NCI-H1694 treated with DMSO at 0.1 percent for 48 hours (cell line): ENCODE measurements around the gene UTS2B.
A peak's percentile ranks its signal among the peaks of the same experiment; 100 is the strongest.

Experiments
- DNase-seq: peaks from one replicate; lab custom pipeline; 2025; lab: John Stamatoyannopoulos, UW

Gene UTS2B

DNA sequence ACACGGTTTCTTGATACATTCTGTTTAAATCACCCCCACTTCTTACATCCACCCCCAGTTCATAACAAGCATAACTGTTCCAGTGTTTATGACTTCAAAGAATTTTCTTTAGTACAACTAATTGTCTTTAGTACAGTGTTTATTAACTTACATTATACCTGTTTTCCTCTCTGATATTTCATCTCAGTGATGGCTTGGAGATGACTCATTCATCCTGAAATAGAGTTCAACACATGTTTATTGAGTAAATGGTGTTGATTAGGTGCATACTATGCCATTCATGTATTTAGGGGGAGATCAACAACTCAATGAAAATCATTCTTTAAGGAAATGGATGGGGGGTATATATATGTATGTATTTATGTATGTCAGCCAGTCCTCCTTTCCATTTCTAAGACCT is 21.7 kb upstream of the UTS2B start:
- DNase-seq = no peak

DNA sequence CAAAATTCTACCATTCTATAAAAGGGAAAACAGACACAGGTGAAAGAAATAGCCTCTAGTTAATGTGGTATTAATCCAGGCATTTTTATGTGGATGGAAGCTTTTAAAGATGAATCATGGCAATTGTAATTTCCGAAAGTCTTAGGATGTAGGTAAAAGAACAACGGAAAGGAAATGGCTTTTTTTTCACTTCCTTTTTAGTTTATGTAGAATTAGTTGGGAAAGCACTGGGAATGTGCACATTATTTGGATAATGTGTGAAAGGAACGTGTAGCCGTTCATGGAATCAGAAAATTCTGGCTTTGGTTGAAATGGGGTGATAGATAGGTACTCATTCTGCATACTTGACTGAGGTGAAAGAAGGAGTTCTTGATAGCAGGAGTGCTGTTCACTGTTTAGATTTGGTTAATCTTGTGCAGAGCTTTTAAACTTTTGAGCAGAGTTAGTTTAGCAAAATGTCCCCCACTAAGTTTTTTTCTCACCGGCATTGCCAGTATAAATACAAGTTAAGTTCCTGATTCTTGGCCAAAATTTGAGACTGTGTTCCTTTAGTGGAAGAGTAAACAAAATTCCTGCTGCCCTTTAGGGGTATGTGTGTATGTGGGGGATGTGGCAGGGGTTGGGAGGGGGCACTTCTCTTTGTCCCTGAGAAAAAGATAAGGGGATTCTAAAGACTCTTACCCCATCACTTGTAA is 20.2 kb upstream of the UTS2B start:
- DNase-seq = no peak

GRCh38 chr3:191348098-191348497 is 17.8 kb upstream of the UTS2B start:
- DNase-seq = no peak

DNA sequence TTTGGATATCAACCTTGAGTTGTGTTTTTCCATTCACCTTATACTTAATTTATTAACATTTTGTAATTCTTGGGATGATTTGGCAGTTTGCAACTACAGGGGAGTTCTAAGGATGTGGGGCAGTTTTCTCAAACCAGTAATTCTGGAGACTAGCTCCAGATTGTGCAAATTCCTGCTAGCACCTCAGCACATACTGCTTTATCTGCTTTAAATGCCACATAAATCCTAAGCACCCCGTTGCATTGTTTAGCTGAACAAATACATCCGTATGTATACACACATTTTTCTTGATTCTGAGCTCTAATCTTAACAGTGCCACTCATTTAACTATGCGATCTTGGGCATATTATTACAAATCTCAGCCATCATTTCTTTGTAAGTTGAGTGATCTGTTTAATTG is 16.9 kb upstream of the UTS2B start:
- DNase-seq = no peak

GRCh38 chr3:191345334-191345733 is 15.0 kb upstream of the UTS2B start:
- DNase-seq = no peak

GRCh38 chr3:191343913-191344312 is 13.6 kb upstream of the UTS2B start:
- no peak for DNase-seq

DNA sequence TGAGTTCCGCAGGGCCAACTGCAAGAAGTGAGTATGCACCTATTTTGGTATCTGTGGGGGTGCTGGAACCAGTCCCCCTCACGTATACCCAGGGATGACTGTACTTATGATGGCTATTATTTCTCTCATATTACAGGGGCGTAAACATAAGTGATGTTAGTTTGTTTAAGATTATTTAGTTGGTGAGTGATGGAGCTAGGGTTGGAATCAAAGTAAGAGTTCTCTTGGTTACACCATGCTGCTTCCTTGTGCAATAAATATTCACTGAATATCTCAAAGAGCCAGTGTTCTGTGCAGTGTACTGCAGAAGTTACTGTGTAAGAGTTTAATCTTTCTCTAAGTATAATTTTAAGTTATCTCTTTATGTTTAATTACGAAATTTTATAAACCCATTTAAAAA is 12.8 kb upstream of the UTS2B start:
- DNase-seq = no peak

GRCh38 chr3:191342411-191342810 is 12.1 kb upstream of the UTS2B start:
- DNase-seq = no peak

- DNase-seq = no peak
Measured at GRCh38 chr3:191342006-191342405, 11.7 kb upstream of the UTS2B start.

DNA sequence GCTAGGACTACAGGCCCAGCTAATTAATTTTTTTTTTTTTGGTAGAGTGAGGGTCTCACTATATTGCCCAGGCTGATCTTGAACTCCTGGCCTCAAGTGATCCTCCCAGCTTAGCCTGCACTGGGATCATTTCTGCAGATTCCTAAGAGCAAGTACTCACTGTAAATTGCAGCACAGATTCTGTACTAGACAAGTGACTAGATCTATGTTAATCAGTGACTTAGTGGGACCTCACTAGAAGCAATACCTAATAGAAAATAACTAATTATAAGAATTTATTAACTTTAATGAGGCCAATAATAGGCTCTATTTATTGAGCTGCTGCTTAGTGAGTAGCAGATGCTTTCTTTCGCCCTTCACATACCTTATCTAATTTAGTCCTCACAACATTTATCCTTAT is 10.6 kb upstream of the UTS2B start:
- no peak for DNase-seq

DNA sequence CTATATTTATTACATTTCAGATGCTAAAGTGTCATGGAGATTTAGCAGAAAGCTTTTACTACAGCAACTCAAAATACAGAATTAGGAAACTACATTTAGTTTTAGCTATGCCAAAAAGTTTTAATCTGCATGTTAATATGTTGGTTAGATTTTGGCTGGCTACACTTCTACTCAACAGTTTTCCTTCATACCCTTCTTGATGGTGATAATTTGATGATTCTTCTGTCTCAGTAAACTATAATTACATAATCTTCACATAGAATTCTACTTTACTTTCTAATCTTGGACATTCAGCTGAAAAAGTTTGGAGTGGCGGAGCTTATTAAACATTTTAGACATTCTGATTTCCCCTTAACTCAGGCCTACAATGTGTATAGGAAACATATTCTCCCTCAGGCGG is 10.0 kb upstream of the UTS2B start:
- no peak for DNase-seq

- DNase-seq = no peak
Measured at GRCh38 chr3:191339316-191339917, 9.1 kb upstream of the UTS2B start.

DNA sequence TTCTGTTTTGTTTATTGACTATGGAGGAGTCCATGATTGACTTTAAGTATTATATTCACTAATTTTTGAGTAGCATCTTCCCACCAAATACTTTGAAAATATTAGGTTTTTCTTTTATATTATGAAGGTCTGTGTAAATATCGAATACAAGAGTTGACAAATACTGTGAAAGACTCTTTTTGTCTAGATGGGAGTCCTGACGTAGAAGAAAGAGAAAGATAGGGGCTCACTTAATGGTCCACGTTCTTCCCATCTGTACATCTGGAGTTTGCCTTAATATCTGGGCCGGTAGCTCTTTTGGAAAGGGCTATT is 7.8 kb upstream of the UTS2B start:
- no peak for DNase-seq

DNA sequence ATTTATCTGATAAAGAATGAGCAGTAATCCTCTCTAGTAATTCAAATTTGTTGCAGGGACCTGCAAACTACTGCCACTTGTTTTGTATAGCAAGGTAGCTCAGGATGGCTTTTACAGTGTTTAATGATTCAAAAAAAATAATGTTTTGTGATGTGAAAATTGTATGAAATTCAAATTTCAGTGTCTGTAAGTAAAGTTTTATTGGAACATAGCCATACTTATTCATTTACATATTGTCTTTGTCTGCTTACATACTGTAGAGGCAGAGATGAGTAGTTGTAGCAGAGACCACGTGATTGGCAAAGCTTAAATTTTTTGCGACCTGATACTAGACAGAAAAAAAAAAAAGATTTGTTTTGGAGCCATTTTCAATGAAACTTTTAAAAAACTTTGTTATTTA is 6.5 kb upstream of the UTS2B start:
- no peak for DNase-seq

GRCh38 chr3:191334346-191334893 is 4.1 kb upstream of the UTS2B start:
- DNase-seq = no peak

DNA sequence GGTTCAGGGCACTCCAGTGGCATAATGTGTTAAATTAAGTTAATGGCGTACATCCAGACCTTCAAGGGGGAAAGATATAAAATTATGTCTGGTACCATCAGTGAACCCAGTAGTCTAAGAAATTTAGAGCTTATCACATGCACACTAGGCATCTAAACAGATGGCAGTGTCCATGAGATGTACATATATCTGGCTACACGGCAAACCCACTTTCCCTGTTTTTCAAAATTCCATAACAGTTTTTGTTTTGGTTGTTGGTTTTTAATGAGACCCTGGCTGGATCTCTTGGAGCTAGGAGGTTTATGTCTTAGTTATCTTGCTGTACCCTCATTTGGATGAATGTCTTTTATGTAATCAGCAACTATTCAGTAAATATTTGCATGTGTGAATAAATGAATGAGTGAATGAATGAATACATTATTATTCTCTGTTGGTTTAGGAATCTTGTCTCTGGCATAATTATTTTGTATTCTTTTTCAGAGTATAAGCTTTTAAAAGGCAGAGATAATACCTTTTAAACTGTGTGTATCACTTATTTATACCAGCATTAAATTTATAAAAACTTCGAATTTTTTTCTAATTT is 3.1 kb upstream of the UTS2B start:
- no peak for DNase-seq

DNA sequence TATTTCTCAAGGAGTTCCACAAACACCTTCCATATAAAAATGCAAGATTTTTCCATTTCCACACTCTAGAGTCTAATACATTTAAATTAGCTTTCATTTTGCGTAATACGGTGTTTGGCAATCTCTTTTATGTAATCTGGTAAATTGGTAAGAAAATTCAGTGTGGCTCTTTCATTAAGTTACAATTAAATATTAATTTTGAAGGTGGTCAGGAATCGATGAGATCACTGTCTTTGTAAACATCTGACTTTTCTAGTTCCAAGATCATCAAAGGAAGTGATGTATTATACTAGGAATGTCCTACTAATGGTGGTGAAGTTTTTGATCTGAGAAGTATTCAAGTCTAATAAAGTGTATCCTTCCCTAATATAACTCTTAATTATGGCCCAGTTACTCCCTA is 1.1 kb upstream of the UTS2B start:
- DNase-seq = no peak

DNA sequence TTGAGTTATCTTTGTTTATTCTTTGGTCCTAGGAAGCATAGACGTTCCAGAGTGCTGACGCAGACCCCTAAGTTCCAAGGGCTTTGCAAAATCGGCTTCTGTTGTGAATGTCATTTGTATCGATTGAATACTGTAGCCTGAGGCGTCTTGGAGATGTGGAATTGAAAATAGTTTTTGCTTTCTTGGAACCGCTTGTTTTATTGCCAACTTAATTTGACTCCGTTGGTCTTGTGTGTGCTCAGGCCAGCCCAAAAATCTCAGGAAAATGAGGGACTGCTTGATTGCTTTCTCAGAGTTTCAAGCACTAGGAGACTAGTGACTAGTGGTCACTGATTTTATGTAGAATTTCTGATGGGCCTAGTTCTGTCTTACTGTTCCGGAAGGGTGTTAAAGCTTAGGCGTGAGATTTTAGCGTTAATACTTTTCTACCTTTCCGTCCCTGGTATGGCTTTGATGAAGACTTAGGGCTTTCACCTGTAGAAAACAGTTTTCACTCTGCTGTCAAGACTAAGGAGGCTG is 263 bp upstream of the UTS2B start:
- DNase-seq = no peak

GRCh38 chr3:191328962-191329653 is 1.2 kb downstream of the UTS2B start, which contains the start of gene CCDC50:
Gene CCDC50 (plus strand): TSS chr3:191329394. CDS start chr3:191329675, 281 bp downstream.
- peak; percentile 35 for DNase-seq

DNA sequence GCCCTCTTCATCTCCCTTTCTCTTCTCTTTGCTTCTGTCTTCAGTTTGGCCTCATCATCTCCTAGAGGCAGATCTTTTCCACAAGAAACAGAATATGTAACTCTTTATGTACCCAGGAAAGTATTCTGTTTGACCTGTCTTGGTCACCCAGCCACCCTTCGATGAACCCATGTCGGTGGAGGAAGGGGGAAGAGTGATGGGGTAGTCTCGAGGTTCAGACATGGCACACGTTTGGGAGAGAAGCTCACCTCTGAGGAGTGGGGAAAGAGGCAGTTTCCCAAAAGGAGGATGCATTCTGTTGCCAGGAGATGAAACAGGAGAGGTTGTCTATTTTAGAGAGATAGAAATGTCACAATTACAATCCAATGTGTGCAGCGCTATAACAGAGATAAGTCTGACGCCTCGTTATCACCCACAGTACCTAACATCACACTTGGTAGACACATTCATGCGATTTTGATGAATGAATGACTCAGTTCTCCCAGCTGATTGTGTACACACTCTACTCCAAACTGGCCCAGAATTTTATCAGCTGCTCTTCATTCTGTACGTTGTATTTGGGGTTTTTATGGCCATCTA is 1.9 kb downstream of the UTS2B start:
- DNase-seq = no peak

DNA sequence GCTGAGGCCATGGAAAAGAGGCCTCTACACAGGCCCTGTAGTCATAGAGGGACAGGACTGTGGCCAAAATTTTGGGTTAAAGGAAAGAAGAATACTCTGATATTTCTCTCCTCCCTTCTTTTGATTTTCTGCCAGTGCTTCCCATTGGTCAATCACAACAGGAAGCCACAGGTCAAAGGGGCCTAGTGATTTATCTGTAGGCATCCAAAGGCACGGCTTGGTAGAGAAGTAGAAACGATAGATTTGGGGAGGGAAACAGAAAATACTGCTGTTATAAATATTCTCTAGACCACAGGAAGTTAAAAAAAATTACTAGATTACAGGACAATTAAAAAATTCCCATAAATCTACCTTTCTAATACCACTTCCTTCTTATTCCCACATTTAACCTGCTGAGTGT is 2.8 kb downstream of the UTS2B start:
- DNase-seq = no peak

- no peak for DNase-seq
Measured at GRCh38 chr3:191324936-191325335, 5.4 kb downstream of the UTS2B start.
